HepG2 (cell line): ENCODE data around the gene MPPE1. TPM values are rescaled to one million over a fixed set of nuclear protein-coding genes. Genes with fewer than 3 reads are reported as not detected.
A peak's percentile ranks its signal among the peaks of the same experiment; 100 is the strongest.

ENCODE experiments used
- EEA1 ChIP-seq: sonication (generic); formaldehyde crosslinking; IDR thresholded peaks from 2 replicates; pipeline ENCODE4 v1.5.1; 2020; ENCODE audit warnings: mild to moderate bottlenecking, missing genetic modification reagents, borderline replicate concordance
- ETV5 ChIP-seq: IDR thresholded peaks from 2 replicates; pipeline ENCODE4 v1.6.1; 2018; ENCODE audit warnings: missing biosample characterization, missing genetic modification reagents, inconsistent platforms, borderline replicate concordance
- FOXK2 ChIP-seq: fragments of 450-650 bp; IDR thresholded peaks from 2 replicates; pipeline ENCODE4 v1.6.1; 2016
- GABPB1 ChIP-seq: IDR thresholded peaks from 2 replicates; pipeline ENCODE4 v1.6.1; 2016; ENCODE audit warnings: mild to moderate bottlenecking, missing genetic modification reagents, moderate library complexity, missing compliant biosample characterization
- KDM4B ChIP-seq: sonication (generic); formaldehyde crosslinking; IDR thresholded peaks from 2 replicates; pipeline ENCODE4 v1.4.0; 2020; ENCODE audit warnings: missing genetic modification reagents
- MAZ ChIP-seq, 2 experiments: sonication (generic) in 1 of 2; formaldehyde crosslinking in 1 of 2; IDR thresholded peaks; 2 replicates each; pipeline versions ENCODE4 v1.5.0 to v1.6.1; 2012 to 2020; ENCODE audit warnings: low read depth in 2 of 2, mild to moderate bottlenecking in 2 of 2, borderline replicate concordance in 1 of 2, improper control_type of control experiment in 1 of 2, low read length in 1 of 2, missing genetic modification reagents in 1 of 2, moderate library complexity in 1 of 2
- NFE2L2 ChIP-seq: fragments of 150-350 bp; IDR thresholded peaks from 2 replicates; pipeline ENCODE4 v1.6.1; 2014; ENCODE audit warnings: low read length
- NFYB ChIP-seq: sonication (generic); formaldehyde crosslinking; IDR thresholded peaks from 2 replicates; pipeline ENCODE4 v1.4.0; 2020; ENCODE audit warnings: missing genetic modification reagents
- POGZ ChIP-seq: sonication (generic); formaldehyde crosslinking; IDR thresholded peaks from 2 replicates; pipeline ENCODE4 v1.4.0; 2020; ENCODE audit warnings: mild to moderate bottlenecking, missing genetic modification reagents
- SPEN ChIP-seq: sonication (generic); formaldehyde crosslinking; IDR thresholded peaks from 2 replicates; pipeline ENCODE4 v1.5.1; 2020; ENCODE audit warnings: low read depth, mild to moderate bottlenecking, missing genetic modification reagents
- TCF7 ChIP-seq: sonication (generic); IDR thresholded peaks from 2 replicates; pipeline ENCODE4 v1.6.1; 2016; ENCODE audit warnings: antibody characterized with exemption, low read depth
- TEF ChIP-seq: sonication (generic); formaldehyde crosslinking; IDR thresholded peaks from 2 replicates; pipeline ENCODE4 v1.5.0; 2020; ENCODE audit warnings: missing genetic modification reagents
- ZMYM4 ChIP-seq: sonication (generic); formaldehyde crosslinking; IDR thresholded peaks from 2 replicates; pipeline ENCODE4 v1.8.1; 2023; ENCODE audit warnings: mild to moderate bottlenecking, missing genetic modification reagents
- ZNF17 ChIP-seq: sonication (generic); formaldehyde crosslinking; IDR thresholded peaks from 2 replicates; pipeline ENCODE4 v1.5.0; 2020; ENCODE audit warnings: mild to moderate bottlenecking, missing genetic modification reagents
- ZNF224 ChIP-seq: sonication (generic); formaldehyde crosslinking; IDR thresholded peaks from 2 replicates; pipeline ENCODE4 v1.5.0; 2020; ENCODE audit warnings: mild to moderate bottlenecking, missing genetic modification reagents
- ZNF225 ChIP-seq: sonication (generic); formaldehyde crosslinking; IDR thresholded peaks from 2 replicates; pipeline ENCODE4 v1.4.0; 2020; ENCODE audit warnings: mild to moderate bottlenecking, missing genetic modification reagents
- ZNF318 ChIP-seq: sonication (generic); formaldehyde crosslinking; IDR thresholded peaks from 2 replicates; pipeline ENCODE4 v1.4.0; 2020; ENCODE audit warnings: mild to moderate bottlenecking, missing genetic modification reagents
- ZNF431 ChIP-seq: sonication (generic); formaldehyde crosslinking; IDR thresholded peaks from 2 replicates; pipeline ENCODE4 v1.9.0; 2022; ENCODE audit warnings: missing genetic modification reagents, low read depth, mild to moderate bottlenecking, borderline replicate concordance
- ZNF44 ChIP-seq: sonication (generic); formaldehyde crosslinking; IDR thresholded peaks from 2 replicates; pipeline ENCODE4 v1.5.1; 2020; ENCODE audit warnings: mild to moderate bottlenecking, missing genetic modification reagents
- ZNF720 ChIP-seq: sonication (generic); formaldehyde crosslinking; IDR thresholded peaks from 2 replicates; pipeline ENCODE4 v1.4.0; 2020; ENCODE audit warnings: missing genetic modification reagents
- ZNF761 ChIP-seq: sonication (generic); formaldehyde crosslinking; conservative IDR thresholded peaks from 2 replicates; pipeline ENCODE4 v1.4.0; 2020; ENCODE audit warnings: mild to moderate bottlenecking, missing genetic modification reagents
- ZNF773 ChIP-seq: sonication (generic); formaldehyde crosslinking; IDR thresholded peaks from 2 replicates; pipeline ENCODE4 v1.4.0; 2020; ENCODE audit warnings: missing genetic modification reagents, borderline replicate concordance
- ZSCAN9 ChIP-seq: IDR thresholded peaks from 2 replicates; pipeline ENCODE4 v1.6.1; 2016; ENCODE audit warnings: borderline replicate concordance
- polyA plus RNA-seq, 8 experiments: library from polyadenylated mRNA; depleted of rRNA in 3 of 8; stranded (reverse) in 7 of 8; unstranded in 1 of 8; fragments of >200 nt; fragmentation: Illumina TruSeq in 4 of 8; extraction: Trizol in 4 of 8; gene quantifications; 2 replicates each; pipeline versions ENCODE4 v1.2.1 to v1.2.3, GENCODE V29; 2011 to 2016; ENCODE audit warnings: low read depth in 4 of 8, missing spikeins in 1 of 8, mixed read lengths in 1 of 8; ENCODE audit not compliant: insufficient read depth in 1 of 8
- total RNA-seq, 5 experiments: library from RNA; depleted of rRNA; stranded (reverse); fragments of >200 nt; fragmentation: Illumina TruSeq; extraction: Trizol; gene quantifications; 2 replicates each; pipeline ENCODE4 v1.2.3, GENCODE V29; 2016; ENCODE audit warnings: low read depth in 1 of 5

The MPPE1 gene
- total and polyA plus RNA-seq, 2 of the 13 experiments (the other 11 are each of a cell fraction or from before 2014, with no cell fraction given), result 9.6 to 11.9 TPM

GRCh38 chr18:11849841-11850634 is 58.1 kb downstream of the MPPE1 start (continued):
- TF ChIP-seq ZNF318 (CRISPR knock-in tag), result no peak
- TF ChIP-seq NFYB (CRISPR knock-in tag), result peak; percentile 37; the same call in 1 of the 2 replicates
- 0 out of 2 replicates have a peak, but pooled peaks have one; percentile 9 for TF ChIP-seq FOXK2
- TF ChIP-seq ZNF224 (CRISPR knock-in tag), result no peak
- no peak for TF ChIP-seq NFE2L2
- TF ChIP-seq SPEN (CRISPR knock-in tag), result no peak; the same call in 1 of the 2 replicates
- TF ChIP-seq TCF7, result no peak
- TF ChIP-seq GABPB1 (CRISPR knock-in tag), result peak; percentile 52
- no peak for TF ChIP-seq TEF
- TF ChIP-seq ZNF720 (CRISPR knock-in tag), result no peak
- TF ChIP-seq ZNF431 (CRISPR knock-in tag), result no peak
- no peak for TF ChIP-seq EEA1 (CRISPR knock-in tag)
- TF ChIP-seq ZNF761 (CRISPR knock-in tag), result no peak
- TF ChIP-seq ZMYM4 (CRISPR knock-in tag), result no peak
- peak; percentile 42; the same call in 1 of the 2 replicates for TF ChIP-seq ZNF44
- no peak for TF ChIP-seq ZNF773 (CRISPR knock-in tag)
- TF ChIP-seq ZSCAN9, result peak; percentile 68; the same call in 1 of the 2 replicates
- no peak for TF ChIP-seq ETV5 (CRISPR knock-in tag)
- TF ChIP-seq ZNF225 (CRISPR knock-in tag), result 0 out of 2 replicates have a peak, but pooled peaks have one; percentile 58
- no peak for TF ChIP-seq POGZ (CRISPR knock-in tag)
- TF ChIP-seq ZNF17 (CRISPR knock-in tag), result no peak
- TF ChIP-seq KDM4B (CRISPR knock-in tag), result no peak
- no peak for TF ChIP-seq MAZ (IDR thresholded peaks at IDR 0.05; ENCODE audit: borderline replicate concordance, low read depth, low read length)
- TF ChIP-seq MAZ (CRISPR knock-in tag; IDR thresholded peaks at IDR 0.05; ENCODE audit: low read depth), result no peak
